NB4 (cell line): Measurements from ENCODE around the gene CNKSR3.

Experiments used
- DNase-seq: peaks from one replicate; pipeline ENCODE4 v3.0.0; 2010; ENCODE audit warnings: low read depth
- H3K4me3 ChIP-seq: one replicate; pipeline ENCODE4 v1.5.1; 2011; ENCODE audit warnings: mild to moderate bottlenecking, low read depth, low read length, moderate library complexity
- CTCF ChIP-seq: IDR thresholded peaks from one replicate; pipeline ENCODE4 v1.5.1; 2012; ENCODE audit warnings: low read depth, low read length
- MAX ChIP-seq: IDR thresholded peaks from 2 replicates; pipeline ENCODE4 v1.6.1; 2011; ENCODE audit warnings: low read depth, low read length
- MYC ChIP-seq: IDR thresholded peaks from 2 replicates; pipeline ENCODE4 v1.6.1; 2011; ENCODE audit warnings: low read depth, low read length
- POLR2A ChIP-seq: IDR thresholded peaks from 2 replicates; pipeline ENCODE4 v1.6.1; 2011; ENCODE audit warnings: mild to moderate bottlenecking; ENCODE audit not compliant: insufficient read length; ENCODE audit errors: extremely low read depth

The CNKSR3 gene

GRCh38 chr6:154499855-154500589, 10.5 kb downstream of the CNKSR3 start:
- no peak for DNase-seq
- H3K4me3 ChIP-seq, result no peak overlapping the region
- TF ChIP-seq POLR2A (no peak), CTCF (no peak), MAX (no peak), MYC (no peak)

GRCh38 chr6:154498340-154498934, 12.0 kb downstream of the CNKSR3 start:
- no peak overlapping the region for H3K4me3 ChIP-seq
- no peak for DNase-seq
- TF ChIP-seq MAX (no peak), POLR2A (no peak), MYC (no peak), CTCF (no peak)

- no peak for TF ChIP-seq CTCF
- no peak for TF ChIP-seq POLR2A
- TF ChIP-seq MYC, result no peak
- TF ChIP-seq MAX, result no peak
- H3K4me3 ChIP-seq, result no peak overlapping the region
- DNase-seq, result no peak
These were observed 13.5 kb downstream of the CNKSR3 start for GRCh38 chr6:154496793-154497517.

- no peak for DNase-seq
- TF ChIP-seq MYC (no peak), CTCF (no peak), MAX (no peak), POLR2A (no peak)
- H3K4me3 ChIP-seq, result no peak overlapping the region
These were observed 14.3 kb downstream of the CNKSR3 start for GRCh38 chr6:154496186-154496585.

GRCh38 chr6:154494592-154495311, 15.7 kb downstream of the CNKSR3 start:
- no peak overlapping the region for H3K4me3 ChIP-seq
- no peak for DNase-seq
- TF ChIP-seq POLR2A, result no peak
- no peak for TF ChIP-seq MYC
- no peak for TF ChIP-seq CTCF
- no peak for TF ChIP-seq MAX
